ENCODE measurements around the gene DHRSX. TPM values are rescaled to one million over a fixed set of nuclear protein-coding genes. Genes with fewer than 3 reads are reported as not detected.

Gene DHRSX
- total and polyA plus RNA-seq, 2 of the 13 experiments (the other 11 are each of a cell fraction or from before 2014, with no cell fraction given) = 15.5 to 24.3 TPM

DNA sequence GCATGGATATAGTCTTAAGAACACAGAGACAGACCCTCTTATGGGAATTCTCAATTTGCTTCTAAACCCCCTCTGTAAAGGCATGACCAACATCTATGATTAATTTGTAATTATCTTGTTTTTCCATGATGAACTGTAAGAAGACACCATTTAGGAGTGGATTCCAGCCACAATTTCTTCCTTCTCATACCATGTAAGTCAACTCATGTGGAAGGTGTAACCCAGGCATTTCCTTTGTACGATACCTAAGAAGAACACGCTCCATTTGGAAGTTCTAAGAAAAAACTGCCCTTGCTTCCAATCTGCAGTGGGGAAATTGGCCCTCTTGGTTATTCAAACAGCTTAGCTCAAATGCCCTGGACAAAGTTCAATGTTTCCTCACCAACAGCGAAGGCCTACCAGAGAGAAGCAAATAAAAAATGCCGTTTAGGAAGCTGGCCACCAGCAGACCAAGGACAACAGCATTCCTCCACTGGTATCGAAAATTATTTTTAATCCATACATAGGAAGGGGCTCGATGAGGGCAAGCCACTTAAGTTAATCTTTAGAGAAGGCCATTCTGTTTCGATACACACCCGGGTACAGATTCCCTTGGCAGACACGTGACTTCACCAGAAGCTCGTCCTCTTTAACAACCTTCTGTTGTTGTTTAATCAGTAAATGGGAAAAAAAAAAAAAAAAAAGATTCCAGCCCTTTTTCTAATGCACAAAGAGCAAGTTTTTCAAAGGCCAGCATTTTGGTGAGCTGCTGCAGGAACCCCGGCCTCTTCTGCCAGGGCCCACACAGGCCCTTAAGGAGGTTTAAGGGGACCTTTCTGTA, 2.6 kb downstream of the DHRSX start (continued):
- TF ChIP-seq EEA1 (CRISPR knock-in tag; IDR thresholded peaks at IDR 0.05; ENCODE audit: borderline replicate concordance) (no peak), ZNF274 (CRISPR knock-in tag; IDR thresholded peaks at IDR 0.05) (no peak), KLF11 (CRISPR knock-in tag; IDR thresholded peaks at IDR 0.05) (no peak), MED1 (CRISPR knock-in tag; IDR thresholded peaks at IDR 0.05) (peak; percentile 80), TBX2 (CRISPR knock-in tag; IDR thresholded peaks at IDR 0.05; ENCODE audit: borderline replicate concordance) (peak; percentile 32; the same call in 1 of the 2 replicates), CBX2 (IDR thresholded peaks at IDR 0.05; ENCODE audit: low read depth, low read length) (no peak), CBX2 (CRISPR knock-in tag; IDR thresholded peaks at IDR 0.05; ENCODE audit: low read depth) (no peak), SIX4 (CRISPR knock-in tag; IDR thresholded peaks at IDR 0.05) (no peak), MIER3 (CRISPR knock-in tag; IDR thresholded peaks at IDR 0.05; ENCODE audit: borderline replicate concordance) (no peak), MEIS2 (CRISPR knock-in tag; IDR thresholded peaks at IDR 0.05) (no peak), PBX2 (CRISPR knock-in tag; IDR thresholded peaks at IDR 0.05) (no peak), CAMTA2 (CRISPR knock-in tag; IDR thresholded peaks at IDR 0.05; ENCODE audit: borderline replicate concordance) (no peak), TRIM24 (CRISPR knock-in tag; IDR thresholded peaks at IDR 0.05) (no peak), ZBTB39 (CRISPR knock-in tag; IDR thresholded peaks at IDR 0.05) (no peak), SAFB2 (CRISPR knock-in tag; IDR thresholded peaks at IDR 0.05; ENCODE audit: borderline replicate concordance, low read depth) (no peak), ZNF407 (CRISPR knock-in tag; IDR thresholded peaks at IDR 0.05; ENCODE audit: not compliant biosample characterization) (no peak), FOXK2 (IDR thresholded peaks at IDR 0.05) (no peak), KDM3A (CRISPR knock-in tag; IDR thresholded peaks at IDR 0.05; ENCODE audit: low read depth) (no peak; the same call in 1 of the 2 replicates), KDM1A (CRISPR knock-in tag; IDR thresholded peaks at IDR 0.05) (no peak), KLF9 (CRISPR knock-in tag; IDR thresholded peaks at IDR 0.05; ENCODE audit: low read depth) (no peak)

Data from HepG2 (cell line).